HG02623 (cell line): ENCODE data around the gene KCNN3.
"Not testable (repeated sequence)": the region's sequence is repeated elsewhere in the genome, so short reads cannot be mapped to it uniquely, and the experiment has no call there.

ENCODE experiments used
- ATAC-seq: cut with Tn5 transposase; IDR thresholded peaks from one replicate; pipeline ENCODE4 v1.9.1; 2021; ENCODE audit warnings: moderate library complexity; ENCODE audit not compliant: unreplicated experiment

KCNN3 gene

DNA sequence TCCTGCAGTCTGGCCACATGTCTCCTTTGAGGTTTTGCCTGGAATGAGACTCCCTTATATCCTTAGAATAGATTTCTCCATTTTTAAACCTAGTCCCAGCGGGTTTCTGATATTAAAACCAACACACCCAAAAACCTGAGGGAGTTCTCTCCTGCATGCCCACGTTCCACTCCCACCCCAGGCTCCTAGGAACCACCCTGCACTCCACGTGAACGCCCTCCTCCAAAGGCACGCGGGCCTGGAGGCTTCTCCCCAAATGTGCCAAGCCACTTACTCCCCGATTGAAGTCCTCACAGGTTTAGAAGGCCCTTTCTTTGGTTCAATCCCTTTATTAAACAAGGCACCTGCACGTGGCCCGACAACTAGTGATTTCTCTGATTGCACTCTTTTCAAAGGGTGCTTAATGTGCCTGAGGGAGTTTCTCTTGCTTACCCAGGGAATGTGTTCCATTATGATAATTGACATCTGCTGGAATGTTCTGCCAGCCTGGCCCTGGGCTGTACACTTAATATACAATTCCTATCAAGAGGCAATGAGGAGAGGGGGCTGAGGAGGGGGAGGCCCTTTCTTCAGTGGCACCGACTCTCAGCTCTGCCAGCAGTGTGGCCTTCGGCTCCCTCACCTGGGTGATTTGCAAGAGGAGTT lies 157.8 kb downstream of the KCNN3 start:
- no peak for ATAC-seq

GRCh38 chr1:154711416-154711815 lies 158.7 kb downstream of the KCNN3 start:
- ATAC-seq, result no peak

DNA sequence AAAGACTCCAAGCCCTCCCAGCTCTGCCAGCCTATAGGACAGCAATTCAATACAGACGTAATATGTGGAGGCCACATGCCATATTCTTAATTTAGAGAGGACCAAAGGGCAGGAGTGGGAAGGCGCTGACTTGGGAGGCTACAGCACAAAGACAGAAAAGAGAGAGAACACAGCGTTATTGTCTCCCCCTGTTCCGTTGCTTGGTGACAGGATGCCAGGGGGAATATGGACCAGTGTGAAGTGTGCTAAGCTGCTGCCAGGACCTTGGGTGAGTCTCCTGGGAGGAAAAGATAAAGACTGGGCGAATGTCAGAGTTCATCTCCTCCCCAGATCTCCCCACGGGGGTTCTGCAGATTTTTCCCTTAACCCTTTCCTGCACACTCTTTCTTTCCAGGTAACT lies 160.0 kb downstream of the KCNN3 start:
- no peak for ATAC-seq

GRCh38 chr1:154707901-154708463 lies 162.1 kb downstream of the KCNN3 start:
- no peak for ATAC-seq

- no peak for ATAC-seq
Observed at GRCh38 chr1:154706851-154707250, 163.2 kb downstream of the KCNN3 start.

DNA sequence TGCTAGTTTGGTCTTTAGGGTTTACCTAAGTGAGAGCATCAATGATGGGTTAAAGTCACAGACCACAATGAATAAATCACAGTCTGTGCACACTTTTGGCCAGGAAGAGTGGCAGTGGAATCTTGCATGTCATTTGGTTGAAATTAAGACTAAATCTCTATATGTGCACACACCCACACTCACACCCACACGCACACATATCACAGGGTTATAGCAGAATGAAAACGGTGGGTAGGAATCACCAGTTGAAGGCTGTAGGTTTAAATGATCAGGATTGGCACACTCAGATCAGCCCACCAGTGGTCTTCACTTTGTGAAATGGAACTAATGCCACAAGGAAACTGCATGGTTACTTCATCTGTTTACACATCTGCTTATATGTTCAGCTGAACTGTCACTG lies 164.5 kb downstream of the KCNN3 start:
- ATAC-seq, result no peak

DNA sequence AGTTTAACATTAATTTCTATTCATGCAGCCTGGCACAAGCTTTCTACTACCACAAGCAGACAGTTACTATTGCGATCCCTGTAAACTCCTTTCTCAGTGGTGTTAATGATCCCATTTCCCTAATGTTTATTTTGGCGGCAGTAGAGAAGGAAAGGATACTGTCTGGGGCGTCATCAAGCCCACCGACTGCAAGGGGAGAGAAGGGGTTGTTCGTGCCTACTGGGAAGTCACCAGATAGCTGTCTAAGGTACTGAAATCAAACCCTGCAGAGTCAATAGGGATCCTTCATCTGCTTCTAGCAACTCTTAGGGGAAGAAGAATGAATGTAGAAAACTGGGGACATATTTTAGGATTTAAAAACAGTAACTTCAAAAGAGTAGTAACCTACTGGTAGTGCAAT lies 166.9 kb downstream of the KCNN3 start:
- ATAC-seq, result no peak

DNA sequence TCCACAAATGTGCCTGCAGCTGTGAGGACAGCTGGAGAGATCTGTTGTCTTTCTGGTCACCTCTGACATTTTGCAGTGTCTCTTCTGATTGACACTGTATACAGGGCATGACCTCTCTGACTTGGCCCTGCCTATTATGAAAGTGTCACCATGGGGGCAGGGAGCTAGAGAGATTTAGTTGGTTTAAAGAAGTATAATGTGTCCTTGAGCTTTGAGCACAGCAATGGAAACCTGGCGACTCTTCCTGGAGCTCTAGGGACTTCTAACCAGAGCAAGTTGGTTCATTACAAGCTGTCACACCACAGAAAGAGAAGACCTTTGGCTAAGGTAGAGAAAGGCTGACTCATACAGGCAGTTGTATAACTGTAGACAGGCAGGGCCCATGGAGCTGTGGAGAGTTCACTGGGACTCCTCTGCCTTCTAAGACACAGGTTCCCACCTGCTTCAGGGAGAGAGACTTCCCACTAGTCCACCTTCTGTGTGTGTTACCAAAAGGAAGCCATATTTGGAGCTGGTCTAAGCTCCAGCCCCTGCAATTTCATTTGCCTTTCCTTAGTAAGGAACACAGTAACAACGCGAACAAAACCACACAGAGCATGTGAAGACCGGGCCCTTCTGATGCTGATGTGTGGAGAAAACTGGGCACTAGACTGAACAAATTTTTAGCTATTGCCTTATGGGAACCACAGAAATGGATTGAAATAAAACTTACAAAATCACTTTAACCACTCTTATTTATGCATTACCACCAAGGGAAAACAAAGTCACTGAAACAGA lies 171.6 kb downstream of the KCNN3 start:
- ATAC-seq, result no peak

DNA sequence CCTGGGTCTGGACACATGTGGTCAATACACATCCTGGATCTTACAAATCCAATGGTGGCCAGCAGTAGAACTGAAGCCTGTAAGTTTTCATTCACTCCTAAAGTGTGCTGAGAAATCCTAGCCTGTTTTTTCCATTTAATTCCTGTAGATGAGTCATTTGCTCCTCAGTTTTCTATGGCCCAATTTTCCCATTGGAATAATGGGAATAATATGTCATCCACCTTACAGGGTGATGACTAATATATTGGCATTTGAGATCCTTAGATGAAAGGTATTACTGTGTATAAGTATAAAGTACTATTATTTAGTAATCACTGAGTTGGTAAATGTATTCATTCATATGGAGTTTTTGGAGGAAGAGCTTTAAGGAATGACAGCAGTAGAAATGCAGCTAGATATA lies 172.4 kb downstream of the KCNN3 start:
- ATAC-seq, result no peak

DNA sequence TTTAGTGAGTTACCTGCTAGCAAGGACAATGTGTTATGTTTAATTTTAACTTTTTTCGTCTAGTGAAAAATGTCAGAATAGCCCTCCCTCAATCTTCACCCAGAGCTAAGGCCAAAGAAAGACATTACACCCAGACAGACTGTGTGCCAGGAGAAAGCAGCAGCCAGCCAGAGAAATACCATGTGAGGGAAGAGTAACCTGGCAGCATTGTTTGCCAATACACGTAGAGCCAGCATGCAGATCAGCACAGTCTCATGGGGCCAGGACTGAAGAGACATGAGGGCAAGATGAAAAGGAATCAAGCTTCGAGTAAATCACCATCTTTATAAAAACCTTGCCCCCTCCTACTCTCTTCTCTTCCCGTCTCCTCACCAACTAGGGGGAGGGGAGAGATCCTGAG lies 173.6 kb downstream of the KCNN3 start:
- no peak for ATAC-seq

DNA sequence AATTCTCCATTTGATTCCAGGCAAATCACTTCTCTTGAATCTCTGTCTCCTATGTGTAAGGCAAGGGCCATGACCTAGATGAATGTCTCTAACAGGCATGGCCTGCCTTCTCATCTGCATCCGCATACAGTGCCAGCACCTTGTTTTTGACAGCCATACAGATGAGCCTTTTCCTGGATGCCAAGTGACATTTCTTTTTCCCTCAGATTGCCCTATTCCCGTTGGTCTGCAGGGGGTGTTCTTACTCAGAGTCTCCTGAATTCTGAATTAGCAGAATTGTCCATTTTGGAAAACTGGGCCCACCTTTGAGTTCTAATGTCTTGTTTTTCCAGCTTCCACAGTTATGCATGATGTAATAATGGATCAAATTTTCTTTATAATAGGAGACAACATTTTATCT lies 174.1 kb downstream of the KCNN3 start:
- ATAC-seq, result no peak

- ATAC-seq, result no peak
Observed at GRCh38 chr1:154694995-154695394, 175.1 kb downstream of the KCNN3 start.

- no peak for ATAC-seq
Observed at GRCh38 chr1:154689083-154689482, 181.0 kb downstream of the KCNN3 start.

GRCh38 chr1:154686507-154686906 lies 183.6 kb downstream of the KCNN3 start:
- no peak for ATAC-seq

DNA sequence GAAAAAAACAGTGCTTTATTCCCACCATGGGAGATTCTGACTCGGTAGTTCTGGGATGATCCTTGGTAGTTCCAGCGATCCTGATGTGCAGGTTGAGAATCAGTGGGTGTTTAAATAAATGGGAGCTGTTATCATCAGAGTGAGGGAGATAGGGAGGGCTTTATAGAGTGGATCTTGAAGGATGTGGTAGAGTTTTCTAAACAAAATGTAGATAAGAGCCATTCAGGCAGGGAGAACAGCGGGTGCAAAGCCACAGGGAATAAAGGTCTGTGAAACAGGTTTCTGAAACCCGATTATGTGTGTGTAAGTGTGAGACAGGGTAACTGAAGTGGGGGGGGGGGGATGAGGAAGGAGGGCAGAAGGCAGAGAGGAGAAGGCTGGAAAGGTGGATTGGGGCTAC lies 186.3 kb downstream of the KCNN3 start:
- ATAC-seq, result no peak

DNA sequence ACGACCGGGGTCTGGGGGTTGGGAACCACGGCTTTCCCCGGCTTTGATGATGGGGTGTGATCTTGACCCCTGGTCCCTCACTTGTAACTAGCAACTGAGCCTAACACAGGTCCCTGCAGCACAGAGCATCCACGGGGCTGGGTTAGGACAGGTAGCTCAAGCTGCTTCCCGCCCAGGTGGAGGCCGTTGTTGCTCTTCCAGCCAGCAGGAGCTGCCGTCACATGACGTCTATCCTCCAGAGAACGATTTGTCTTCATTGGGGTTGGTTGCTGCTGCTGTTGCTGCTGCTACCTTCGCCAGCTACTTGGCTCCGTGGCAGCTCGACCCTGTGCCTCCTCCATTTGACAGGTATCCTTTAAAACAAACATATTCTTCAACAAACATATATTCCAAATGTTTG lies 187.8 kb downstream of the KCNN3 start:
- no peak for ATAC-seq

GRCh38 chr1:154677844-154678243 lies 192.2 kb downstream of the KCNN3 start:
- not testable (repeated sequence) for ATAC-seq

GRCh38 chr1:154676847-154677246 lies 193.2 kb downstream of the KCNN3 start:
- ATAC-seq, result not testable (repeated sequence)

DNA sequence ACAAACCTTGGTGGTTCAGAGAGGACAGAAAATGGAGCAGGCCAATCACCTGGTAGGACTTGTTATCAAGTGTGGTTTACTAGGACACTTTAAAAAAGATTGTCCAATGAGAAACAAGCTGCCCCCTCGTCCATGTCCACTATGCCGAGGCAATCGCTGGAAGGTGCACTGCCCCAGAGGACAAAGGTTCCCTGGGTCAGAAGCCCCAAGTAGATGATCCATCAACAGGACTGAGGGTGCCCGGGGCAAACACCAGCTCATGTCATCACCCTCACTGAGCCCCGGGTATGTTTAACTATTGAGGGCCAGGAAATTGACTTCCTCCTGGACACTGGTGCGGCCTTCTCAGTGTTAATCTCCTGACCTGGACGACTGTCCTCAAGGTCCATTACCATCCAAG lies 195.6 kb downstream of the KCNN3 start:
- not testable (repeated sequence) for ATAC-seq

DNA sequence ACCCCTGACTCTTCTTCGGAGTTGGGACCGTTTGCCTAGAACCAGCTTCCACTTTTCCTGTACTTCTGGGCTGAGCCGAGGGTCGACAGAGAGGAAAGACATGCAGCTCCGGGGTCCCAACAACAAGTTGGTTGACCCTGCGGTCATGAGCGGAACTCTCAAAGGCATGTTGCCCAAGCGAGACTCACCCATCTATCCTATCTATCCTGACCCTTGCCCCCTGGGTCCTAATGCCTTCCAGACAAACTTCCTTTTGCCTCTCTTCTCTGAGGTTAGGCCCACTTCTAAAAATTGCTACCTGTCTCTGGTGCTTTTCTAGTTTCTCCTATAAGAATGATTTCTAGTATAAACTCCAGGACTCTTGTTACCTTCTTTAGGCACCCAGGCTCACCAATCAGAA lies 197.8 kb downstream of the KCNN3 start:
- not testable (repeated sequence) for ATAC-seq

- not testable (repeated sequence) for ATAC-seq
Observed at GRCh38 chr1:154671412-154671811, 198.7 kb downstream of the KCNN3 start.
